IPS-18a (cell line): Measurements from ENCODE around the gene ALDH3B2.
"Not testable (repeated sequence)": the region's sequence is repeated elsewhere in the genome, so short reads cannot be mapped to it uniquely, and the experiment has no call there.

Experiments
- H3K27ac ChIP-seq: one replicate; pipeline ENCODE4 v1.5.1; 2013; ENCODE audit warnings: low read length
- H3K27me3 ChIP-seq: one replicate; pipeline ENCODE4 v1.6.1; 2013; ENCODE audit warnings: mild to moderate bottlenecking, low read length; ENCODE audit not compliant: control insufficient read depth, insufficient read depth
- H3K36me3 ChIP-seq: one replicate; pipeline ENCODE4 v1.6.1; 2013; ENCODE audit warnings: low read depth, low read length; ENCODE audit not compliant: control insufficient read depth
- H3K4me1 ChIP-seq: one replicate; pipeline ENCODE4 v1.6.1; 2013; ENCODE audit warnings: low read depth, low read length; ENCODE audit not compliant: control insufficient read depth
- H3K4me3 ChIP-seq: one replicate; pipeline ENCODE4 v1.5.1; 2013; ENCODE audit warnings: low read length
- H3K9ac ChIP-seq: one replicate; pipeline ENCODE4 v1.6.1; 2013; ENCODE audit warnings: mild to moderate bottlenecking, low read length, moderate library complexity
- H3K9me3 ChIP-seq: one replicate; pipeline ENCODE4 v1.6.1; 2013; ENCODE audit warnings: low read depth, low read length; ENCODE audit not compliant: control insufficient read depth

Gene ALDH3B2

GRCh38 chr11:67666303-67666645 lies 8.1 kb downstream of the ALDH3B2 start:
- no peaks in the 10 kb centered on the region for H3K4me1 ChIP-seq
- H3K36me3 ChIP-seq: no peaks in the 10 kb centered on the region
- no peak overlapping the region for H3K9ac ChIP-seq
- H3K27me3 ChIP-seq: no peaks in the 10 kb centered on the region
- no peak overlapping the region for H3K27ac ChIP-seq
- no peak overlapping the region for H3K4me3 ChIP-seq
- no peaks in the 10 kb centered on the region for H3K9me3 ChIP-seq

GRCh38 chr11:67665541-67666302 lies 8.7 kb downstream of the ALDH3B2 start:
- H3K36me3 ChIP-seq: no peaks in the 10 kb centered on the region
- H3K27me3 ChIP-seq: no peaks in the 10 kb centered on the region
- H3K27ac ChIP-seq: no peak overlapping the region
- H3K4me1 ChIP-seq: no peaks in the 10 kb centered on the region
- H3K9me3 ChIP-seq: no peaks in the 10 kb centered on the region
- H3K4me3 ChIP-seq: no peak overlapping the region
- H3K9ac ChIP-seq: no peak overlapping the region

GRCh38 chr11:67664696-67665540 lies 9.5 kb downstream of the ALDH3B2 start:
- Histone ChIP-seq H3K9me3 (no peaks in the 10 kb centered on the region), H3K36me3 (no peaks in the 10 kb centered on the region), H3K4me3 (no peak overlapping the region), H3K9ac (no peak overlapping the region), H3K27ac (no peak overlapping the region), H3K27me3 (no peaks in the 10 kb centered on the region), H3K4me1 (no peaks in the 10 kb centered on the region)

GRCh38 chr11:67664213-67664585 lies 10.2 kb downstream of the ALDH3B2 start:
- Histone ChIP-seq H3K9me3 (no peaks in the 10 kb centered on the region), H3K36me3 (no peaks in the 10 kb centered on the region), H3K27ac (no peak overlapping the region), H3K27me3 (no peaks in the 10 kb centered on the region), H3K9ac (no peak overlapping the region), H3K4me1 (no peaks in the 10 kb centered on the region), H3K4me3 (no peak overlapping the region)

DNA sequence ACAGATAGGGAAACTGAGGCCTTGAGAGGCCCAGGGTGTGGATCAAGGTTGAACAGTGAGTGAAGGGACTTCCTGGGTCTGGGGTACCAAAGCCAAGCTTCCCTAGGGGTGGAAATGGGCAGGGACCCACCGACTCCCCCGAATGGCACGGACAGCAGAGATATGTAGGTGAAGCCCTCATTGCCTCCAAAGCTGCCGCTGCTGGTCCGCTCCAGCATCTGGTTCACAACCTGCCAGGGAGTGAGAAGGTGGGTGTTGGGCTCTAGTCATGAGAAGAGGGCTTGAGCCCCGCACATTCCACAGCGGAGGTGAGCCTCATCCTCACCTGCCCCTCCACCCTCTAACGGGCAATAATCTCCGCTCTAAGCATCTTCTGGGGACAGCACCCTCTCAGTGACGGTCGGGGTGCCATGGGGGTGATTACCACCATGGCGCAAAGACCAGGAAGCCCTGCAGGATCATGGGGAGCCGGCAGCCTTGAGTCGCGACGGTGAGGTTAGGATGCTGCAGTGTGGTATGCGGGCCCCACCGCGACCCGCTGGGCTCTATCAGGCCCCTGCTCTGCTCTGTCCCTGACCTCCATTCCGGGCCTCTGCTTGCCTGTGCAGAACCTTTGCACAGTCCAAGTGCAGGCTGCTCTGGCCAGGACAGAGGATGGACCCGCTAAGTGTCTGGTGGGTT lies 10.8 kb downstream of the ALDH3B2 start:
- H3K27ac ChIP-seq: no peak overlapping the region
- no peaks in the 10 kb centered on the region for H3K27me3 ChIP-seq
- H3K4me3 ChIP-seq: no peak overlapping the region
- no peaks in the 10 kb centered on the region for H3K36me3 ChIP-seq
- no peak overlapping the region for H3K9ac ChIP-seq
- no peaks in the 10 kb centered on the region for H3K9me3 ChIP-seq
- no peaks in the 10 kb centered on the region for H3K4me1 ChIP-seq

- Histone ChIP-seq H3K9me3 (no peaks in the 10 kb centered on the region), H3K4me1 (no peaks in the 10 kb centered on the region)
Observed at GRCh38 chr11:67662835-67663531, 11.4 kb downstream of the ALDH3B2 start.

DNA sequence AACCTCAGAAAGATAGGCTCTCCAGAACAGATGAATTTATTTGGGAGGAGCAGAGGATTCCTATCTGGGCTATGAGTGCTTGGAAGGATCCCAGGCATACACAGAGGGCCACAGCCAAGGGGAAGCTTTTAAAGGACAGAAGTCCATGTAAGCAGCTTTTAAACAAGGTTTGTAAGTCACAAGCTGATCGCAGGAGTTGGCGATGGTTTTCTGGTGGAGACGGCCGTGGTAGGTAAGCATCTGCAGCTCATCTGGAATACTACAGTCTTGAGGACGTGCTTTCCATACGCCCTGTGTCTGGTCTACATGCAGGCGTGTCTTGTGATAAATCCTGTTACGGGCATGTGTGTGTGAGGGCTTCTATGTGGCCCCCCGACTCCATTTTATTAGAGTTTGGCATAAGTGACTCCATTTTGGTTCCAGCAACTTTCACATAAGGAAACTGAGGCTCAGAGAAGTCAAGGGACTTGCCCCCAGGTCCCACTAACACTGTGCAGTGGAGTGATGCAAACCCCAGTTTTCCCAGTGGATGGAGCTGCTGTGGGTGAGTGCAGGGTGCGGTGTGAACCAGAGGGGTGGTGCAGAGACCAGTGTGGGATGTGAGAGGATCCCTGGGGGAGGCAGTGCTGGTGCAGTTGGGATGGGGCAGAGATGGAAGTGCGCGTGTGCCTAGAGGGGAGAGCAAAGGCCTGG lies 12.1 kb downstream of the ALDH3B2 start:
- H3K36me3 ChIP-seq: no peaks in the 10 kb centered on the region
- H3K9me3 ChIP-seq: peaks cover 4% of the 10 kb centered on the region
- no peaks in the 10 kb centered on the region for H3K27me3 ChIP-seq
- no peaks in the 10 kb centered on the region for H3K4me1 ChIP-seq
- no peak overlapping the region for H3K4me3 ChIP-seq
- no peak overlapping the region for H3K9ac ChIP-seq
- no peak overlapping the region for H3K27ac ChIP-seq

More at GRCh38 chr11:67662835-67663531, 11.4 kb downstream of the ALDH3B2 start:
- Histone ChIP-seq H3K4me3 (no peak overlapping the region), H3K9ac (no peak overlapping the region), H3K27ac (no peak overlapping the region), H3K27me3 (no peaks in the 10 kb centered on the region), H3K36me3 (no peaks in the 10 kb centered on the region)

- peaks cover 16% of the 10 kb centered on the region for H3K9me3 ChIP-seq
- H3K27ac ChIP-seq: not testable (repeated sequence)
Observed at GRCh38 chr11:67660752-67661151, 13.7 kb downstream of the ALDH3B2 start.

GRCh38 chr11:67659651-67660165 lies 14.7 kb downstream of the ALDH3B2 start:
- H3K4me3 ChIP-seq, H3K36me3 ChIP-seq, H3K27ac ChIP-seq, H3K4me1 ChIP-seq, H3K9ac ChIP-seq, H3K27me3 ChIP-seq: not testable (repeated sequence)
- peaks cover 16% of the 10 kb centered on the region for H3K9me3 ChIP-seq

More at GRCh38 chr11:67660752-67661151, 13.7 kb downstream of the ALDH3B2 start:
- H3K36me3 ChIP-seq, H3K4me3 ChIP-seq, H3K9ac ChIP-seq, H3K27me3 ChIP-seq, H3K4me1 ChIP-seq: not testable (repeated sequence)

- no peaks in the 10 kb centered on the region for H3K4me1 ChIP-seq
- no peak overlapping the region for H3K9ac ChIP-seq
- H3K27me3 ChIP-seq: no peaks in the 10 kb centered on the region
- peaks cover 16% of the 10 kb centered on the region for H3K9me3 ChIP-seq
- no peak overlapping the region for H3K27ac ChIP-seq
- no peak overlapping the region for H3K4me3 ChIP-seq
- H3K36me3 ChIP-seq: no peaks in the 10 kb centered on the region
Observed at GRCh38 chr11:67657300-67657699, 17.1 kb downstream of the ALDH3B2 start.
